ENCODE measurements around the gene TKT.

- TF ChIP-seq CTCF (IDR thresholded peaks at IDR 0.05) (no peak), POLR2A (IDR thresholded peaks at IDR 0.05) (no peak)
These were observed 23.0 kb downstream of the TKT start for GRCh38 chr3:53232641-53233377.

Data from testis (tissue), 2 donors.